ENCODE measurements around the gene NUTM2E.
"Not testable (repeated sequence)": the region's sequence is repeated elsewhere in the genome, so short reads cannot be mapped to it uniquely, and the experiment has no call there.

The NUTM2E gene

DNA sequence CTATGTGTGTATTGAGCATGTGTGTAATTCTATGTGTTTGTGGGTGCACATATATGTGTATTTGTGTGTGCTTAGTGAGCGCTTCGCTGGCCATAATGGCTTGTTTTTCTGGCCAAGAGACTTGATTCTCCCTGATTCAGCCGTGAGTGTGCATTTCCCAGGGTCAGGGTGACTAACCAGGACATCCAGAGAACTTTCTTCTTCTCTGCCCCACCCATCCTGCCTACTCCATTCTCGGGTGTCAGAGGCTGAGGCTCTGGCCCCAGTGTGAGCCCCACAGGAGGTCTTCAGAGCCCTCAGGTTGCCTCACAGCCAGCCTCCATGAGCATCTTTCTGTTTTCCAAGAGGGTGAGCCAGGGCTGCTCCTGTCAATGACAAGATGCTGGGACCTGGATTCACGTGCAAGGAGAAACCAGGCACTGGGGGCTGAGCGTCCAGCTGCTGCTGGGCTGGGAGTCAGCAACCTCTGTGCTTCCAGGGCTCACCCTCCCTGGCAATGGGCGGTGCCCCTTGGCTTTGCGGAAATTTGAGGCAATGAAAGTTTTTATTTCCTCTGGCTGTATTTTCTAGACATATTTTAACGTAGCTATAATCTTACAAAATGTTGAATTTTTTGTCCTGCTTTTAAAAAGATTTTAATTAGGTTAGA, 40.5 kb downstream of the NUTM2E start:
- not testable (repeated sequence) for DNase-seq

DNA sequence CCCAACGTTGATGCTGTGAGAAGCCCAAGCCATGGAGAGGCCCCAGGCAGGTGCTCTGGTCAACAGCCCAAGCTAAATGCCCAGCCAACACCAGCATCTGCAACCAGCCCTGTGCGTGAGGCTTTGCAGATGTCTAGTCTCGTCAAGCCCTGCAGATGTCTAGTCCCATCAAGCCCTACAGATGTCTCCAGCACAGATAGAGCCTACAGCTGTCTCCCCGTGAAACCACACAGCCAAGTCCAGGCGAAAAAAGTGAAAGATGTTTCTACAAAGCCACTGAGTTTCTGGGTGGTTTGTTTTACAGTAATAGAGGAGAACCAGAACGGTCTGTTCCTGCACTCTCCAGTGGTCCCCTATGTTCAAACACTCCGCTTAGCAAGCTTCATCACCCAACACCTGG, 41.5 kb downstream of the NUTM2E start:
- DNase-seq = not testable (repeated sequence)

DNA sequence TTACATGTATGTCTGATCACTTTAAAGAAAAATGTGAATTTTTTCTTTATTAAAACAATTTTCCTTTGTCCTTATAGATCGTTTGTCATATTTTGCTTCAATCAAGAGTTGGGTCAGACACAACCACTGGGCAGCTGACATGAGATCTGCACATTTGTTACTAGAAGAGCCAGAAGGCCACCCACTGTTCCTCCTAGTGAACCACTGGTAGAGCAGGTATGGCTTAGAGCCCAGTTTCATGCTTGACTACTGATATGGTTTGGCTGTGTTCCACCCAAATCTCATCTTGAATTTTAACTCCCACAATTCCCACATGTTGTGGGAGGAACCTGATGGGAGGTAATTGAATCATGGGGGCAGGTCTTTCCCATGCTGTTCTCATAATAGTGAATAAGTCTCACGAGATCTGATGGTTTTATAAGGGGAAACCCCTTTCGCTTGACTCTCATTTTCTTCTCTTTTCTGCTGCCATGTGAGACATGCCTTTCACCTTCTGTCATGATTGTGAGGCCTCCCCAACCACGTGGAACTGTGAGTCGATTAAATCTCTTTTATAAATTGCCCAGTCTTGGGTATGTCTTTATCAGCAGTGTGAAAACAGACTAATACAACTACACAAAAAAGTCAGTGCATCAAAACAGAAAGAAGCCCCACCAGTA, 43.0 kb downstream of the NUTM2E start:
- DNase-seq = not testable (repeated sequence)

DNA sequence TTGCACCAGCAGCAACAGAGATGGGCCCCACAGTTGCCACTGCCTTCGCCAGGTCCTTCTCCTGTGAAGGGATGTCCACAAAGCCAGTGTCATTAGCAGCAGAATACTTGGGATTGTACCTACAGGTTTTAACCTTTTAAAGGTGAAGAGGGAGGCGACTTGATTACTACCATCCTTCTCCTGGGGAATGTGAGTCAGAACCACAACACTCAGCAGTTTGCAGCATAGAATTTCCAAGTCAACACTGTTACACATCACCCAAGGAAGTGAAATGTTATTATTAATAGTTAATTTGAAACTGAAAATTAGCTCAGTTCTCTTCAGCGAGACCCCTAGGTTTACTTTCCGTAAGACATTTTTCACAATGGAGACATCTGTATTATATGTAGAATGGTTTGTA, 45.2 kb downstream of the NUTM2E start:
- not testable (repeated sequence) for DNase-seq
